Nephron (organoid): ENCODE data around the gene PLXNA1.

Experiments used
- H3K27ac Mint-ChIP-seq, 3 experiments: 2 replicates each; pipeline ENCODE4 v1.8.0; 2020; ENCODE audit warnings: mixed read lengths in 3 of 3, mild to moderate bottlenecking in 2 of 3, moderate library complexity in 1 of 3
- H3K27me3 Mint-ChIP-seq: 2 replicates; pipeline ENCODE4 v1.8.0; 2021; ENCODE audit warnings: low read depth, mild to moderate bottlenecking, moderate library complexity, mixed read lengths
- H3K36me3 Mint-ChIP-seq: 2 replicates; pipeline ENCODE4 v1.8.0; 2020; ENCODE audit warnings: low read depth, mixed read lengths
- H3K4me1 Mint-ChIP-seq: 2 replicates; pipeline ENCODE4 v1.8.0; 2020; ENCODE audit warnings: mixed read lengths
- H3K4me3 Mint-ChIP-seq, 3 experiments: 2 replicates each; pipeline ENCODE4 v1.8.0; 2020; ENCODE audit warnings: mild to moderate bottlenecking in 3 of 3, mixed read lengths in 3 of 3, moderate library complexity in 2 of 3
- H3K9me3 Mint-ChIP-seq: 2 replicates; pipeline ENCODE4 v1.8.0; 2020; ENCODE audit warnings: mixed read lengths
- TF ChIP-seq, protein P1 (sequence below), 3 experiments: fragments of 200-600 bp; sonication (generic); IDR thresholded peaks; one replicate each; pipeline ENCODE4 v1.5.0; 2021; ENCODE audit warnings: antibody characterized with exemption in 3 of 3; ENCODE audit not compliant: unreplicated experiment in 3 of 3

The PLXNA1 gene

DNA sequence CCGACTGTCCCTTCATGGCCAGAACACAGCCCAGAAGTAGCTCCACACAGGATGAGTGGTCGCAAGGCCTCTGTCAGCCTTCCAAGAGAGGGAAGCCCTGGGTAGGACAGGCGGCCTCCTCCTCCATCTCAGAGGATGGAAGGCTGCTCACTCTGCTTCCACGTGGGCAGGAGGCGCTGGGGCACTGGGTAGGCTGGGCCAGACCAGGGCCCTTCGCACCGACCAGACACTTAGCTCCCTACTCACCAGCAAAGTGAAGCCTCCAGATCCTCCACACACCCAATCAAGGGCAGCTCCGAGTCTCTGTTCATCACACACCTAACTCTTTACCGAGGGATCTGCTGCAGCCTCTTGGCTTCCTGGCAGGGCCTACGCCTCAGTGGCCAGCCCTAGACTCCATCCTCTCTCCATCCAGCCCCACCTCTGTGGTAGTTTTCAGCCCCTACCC lies 24.3 kb upstream of the PLXNA1 start:
- Mint-ChIP-seq H3K4me3 (no peak overlapping the region), H3K4me1 (peaks cover 4% of the 10 kb centered on the region), H3K9me3 (no peaks in the 10 kb centered on the region), H3K36me3 (no peaks in the 10 kb centered on the region), H3K27ac (no peak overlapping the region), H3K27me3 (no peaks in the 10 kb centered on the region)
- TF ChIP-seq, protein P1, sequence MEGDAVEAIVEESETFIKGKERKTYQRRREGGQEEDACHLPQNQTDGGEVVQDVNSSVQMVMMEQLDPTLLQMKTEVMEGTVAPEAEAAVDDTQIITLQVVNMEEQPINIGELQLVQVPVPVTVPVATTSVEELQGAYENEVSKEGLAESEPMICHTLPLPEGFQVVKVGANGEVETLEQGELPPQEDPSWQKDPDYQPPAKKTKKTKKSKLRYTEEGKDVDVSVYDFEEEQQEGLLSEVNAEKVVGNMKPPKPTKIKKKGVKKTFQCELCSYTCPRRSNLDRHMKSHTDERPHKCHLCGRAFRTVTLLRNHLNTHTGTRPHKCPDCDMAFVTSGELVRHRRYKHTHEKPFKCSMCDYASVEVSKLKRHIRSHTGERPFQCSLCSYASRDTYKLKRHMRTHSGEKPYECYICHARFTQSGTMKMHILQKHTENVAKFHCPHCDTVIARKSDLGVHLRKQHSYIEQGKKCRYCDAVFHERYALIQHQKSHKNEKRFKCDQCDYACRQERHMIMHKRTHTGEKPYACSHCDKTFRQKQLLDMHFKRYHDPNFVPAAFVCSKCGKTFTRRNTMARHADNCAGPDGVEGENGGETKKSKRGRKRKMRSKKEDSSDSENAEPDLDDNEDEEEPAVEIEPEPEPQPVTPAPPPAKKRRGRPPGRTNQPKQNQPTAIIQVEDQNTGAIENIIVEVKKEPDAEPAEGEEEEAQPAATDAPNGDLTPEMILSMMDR (IDR thresholded peaks at IDR 0.05; ENCODE audit: unreplicated experiment in 3 of 3), result no peak

- Mint-ChIP-seq H3K9me3 (no peaks in the 10 kb centered on the region), H3K4me3 (no peak overlapping the region), H3K36me3 (no peaks in the 10 kb centered on the region), H3K4me1 (peaks cover 7% of the 10 kb centered on the region), H3K27ac (no peak overlapping the region), H3K27me3 (no peaks in the 10 kb centered on the region)
- TF ChIP-seq, protein P1 (IDR thresholded peaks at IDR 0.05; ENCODE audit: unreplicated experiment in 3 of 3), result no peak
Measured at GRCh38 chr3:126959136-126959920, 23.6 kb upstream of the PLXNA1 start.

DNA sequence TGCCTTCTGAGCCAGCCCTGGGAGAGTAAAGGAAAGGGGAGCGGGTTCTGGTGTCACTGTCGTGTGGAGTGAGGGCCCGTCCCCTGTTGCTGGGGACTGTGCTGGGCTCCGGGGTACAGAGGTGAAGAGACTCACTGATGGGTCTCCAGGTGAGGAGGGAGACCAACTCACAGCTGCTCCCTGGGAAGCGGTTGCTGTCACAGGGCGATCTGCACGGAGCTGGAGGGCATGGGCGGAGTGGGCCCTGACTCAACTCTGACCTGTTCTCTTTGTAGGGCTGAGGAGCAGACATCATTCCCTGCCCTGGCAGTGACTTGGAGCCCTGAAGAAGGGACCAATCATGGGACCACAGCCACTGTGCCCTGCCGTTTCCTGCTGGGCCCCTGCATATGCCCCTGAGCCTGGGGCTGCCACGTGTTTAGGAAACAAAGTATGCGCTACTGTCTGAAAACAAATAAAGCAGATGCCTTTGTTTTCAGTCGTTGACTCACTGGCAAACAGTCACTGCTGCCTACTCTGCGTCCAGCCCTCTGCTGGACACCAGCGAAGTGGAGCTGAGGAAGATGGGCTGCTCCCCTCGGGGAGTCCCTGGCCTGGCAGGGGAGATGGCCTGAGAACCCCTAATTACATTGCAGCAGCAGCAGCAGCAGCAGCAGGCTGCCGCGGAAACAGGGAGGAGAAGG lies 22.9 kb upstream of the PLXNA1 start:
- no peaks in the 10 kb centered on the region for H3K36me3 Mint-ChIP-seq
- TF ChIP-seq, protein P1 (IDR thresholded peaks at IDR 0.05; ENCODE audit: unreplicated experiment in 3 of 3), result no peak
- no peaks in the 10 kb centered on the region for H3K9me3 Mint-ChIP-seq
- H3K4me3 Mint-ChIP-seq, result no peak overlapping the region
- H3K4me1 Mint-ChIP-seq, result peaks cover 12% of the 10 kb centered on the region
- no peaks in the 10 kb centered on the region for H3K27me3 Mint-ChIP-seq
- no peak overlapping the region for H3K27ac Mint-ChIP-seq

GRCh38 chr3:126960604-126960995 lies 22.3 kb upstream of the PLXNA1 start:
- Mint-ChIP-seq H3K4me1 (peaks cover 12% of the 10 kb centered on the region), H3K9me3 (no peaks in the 10 kb centered on the region), H3K27me3 (no peaks in the 10 kb centered on the region), H3K36me3 (no peaks in the 10 kb centered on the region), H3K27ac (no peak overlapping the region), H3K4me3 (no peak overlapping the region)
- TF ChIP-seq, protein P1 (IDR thresholded peaks at IDR 0.05; ENCODE audit: unreplicated experiment in 3 of 3), result no peak

DNA sequence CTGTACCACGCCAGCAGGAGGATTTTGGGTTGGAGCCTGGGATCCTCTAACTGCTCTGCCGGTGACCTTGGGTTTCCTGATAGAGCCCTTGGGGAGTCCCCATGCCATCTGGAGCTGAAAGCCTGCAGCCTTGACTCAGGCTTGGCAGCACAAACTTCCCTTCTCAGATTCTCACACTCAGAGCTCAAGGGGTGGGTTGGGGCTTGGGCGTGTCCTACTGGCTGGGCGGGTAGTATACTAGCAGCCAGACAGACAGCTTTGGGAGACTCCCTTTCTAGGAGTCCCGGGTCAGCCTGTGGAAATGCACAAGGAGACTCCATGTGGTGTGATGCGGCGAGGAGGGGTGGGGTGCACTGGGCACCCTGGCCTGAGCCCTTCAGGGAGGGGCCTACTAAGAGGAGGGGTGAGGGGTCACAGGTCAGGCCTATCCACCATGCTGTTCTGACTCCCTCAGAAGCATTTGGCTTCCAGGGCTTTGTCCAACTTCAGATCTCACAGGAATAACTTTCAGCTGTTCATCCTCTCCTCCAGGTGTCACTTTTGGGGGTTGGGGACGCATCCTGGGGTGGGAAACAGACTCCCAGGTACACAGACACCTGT lies 21.6 kb upstream of the PLXNA1 start:
- peaks cover 12% of the 10 kb centered on the region for H3K4me1 Mint-ChIP-seq
- TF ChIP-seq, protein P1 (IDR thresholded peaks at IDR 0.05; ENCODE audit: unreplicated experiment in 3 of 3), result no peak
- no peak overlapping the region for H3K27ac Mint-ChIP-seq
- H3K9me3 Mint-ChIP-seq, result no peaks in the 10 kb centered on the region
- no peak overlapping the region for H3K4me3 Mint-ChIP-seq
- no peaks in the 10 kb centered on the region for H3K27me3 Mint-ChIP-seq
- H3K36me3 Mint-ChIP-seq, result no peaks in the 10 kb centered on the region
